ENCODE measurements around the gene OXGR1. TPM values are rescaled to one million over a fixed set of nuclear protein-coding genes. Genes with fewer than 3 reads are reported as not detected.
A peak's percentile ranks its signal among the peaks of the same experiment; 100 is the strongest.

OXGR1 gene
- under 1 TPM in 1 of 2 donors, not detected in 1; 0.27 TPM for total RNA-seq

DNA sequence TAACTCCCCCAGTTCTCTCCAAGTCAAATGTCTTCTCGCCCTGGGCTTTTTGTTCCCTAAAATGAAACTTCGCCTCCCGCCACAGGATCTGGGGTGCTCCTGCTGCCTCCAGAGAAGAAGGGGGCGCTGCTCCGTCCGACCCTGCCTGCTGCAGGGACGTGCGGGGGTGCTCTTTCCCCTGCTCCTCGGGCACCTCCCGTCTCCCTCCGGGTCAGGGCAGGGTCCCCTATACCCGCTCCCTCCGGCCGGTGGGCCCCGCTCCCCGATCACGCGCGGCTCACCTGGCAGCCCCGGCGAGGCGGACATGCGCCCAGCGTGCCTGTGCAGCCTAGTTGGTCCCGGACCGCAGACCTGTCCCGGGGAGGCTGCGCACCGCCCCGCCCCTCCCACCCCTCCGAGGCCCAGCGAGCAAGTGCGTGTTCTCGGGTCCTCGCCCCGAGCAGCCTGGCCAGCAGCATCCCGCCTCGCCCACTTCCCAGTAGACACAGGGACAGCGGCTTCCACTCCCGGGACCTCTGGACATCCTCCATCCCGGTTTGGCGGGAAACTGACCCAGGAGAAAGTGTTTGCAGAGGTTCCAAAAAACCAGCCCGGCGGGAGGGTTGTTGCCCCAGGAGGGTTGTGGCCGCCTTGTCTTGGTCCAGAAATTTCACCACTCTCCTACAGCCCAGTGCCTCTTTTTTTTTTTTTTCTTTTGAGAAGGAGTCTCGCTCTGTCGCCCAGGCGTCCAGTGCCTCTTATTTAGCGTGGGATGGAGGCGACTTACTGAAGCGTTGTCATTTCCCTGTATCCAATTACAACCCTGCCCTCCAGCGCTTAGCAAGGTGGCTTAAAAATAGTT is at the start of gene OXGR1:
Gene OXGR1 (minus strand): TSS at position 460 of the 841 bp plus-strand sequence. CDS start 6,717 bp downstream, outside the sequence.
- intact Hi-C loops (cut with DNase I), result no loop called here
- no peak for DNase-seq (ENCODE audit: low spot score)
- Histone ChIP-seq H3K27ac (no peak within 1 kb of the TSS), H3K4me1 (replicated peaks) (no peaks in the 10 kb centered on the region), H3K9me3 (no peaks in the 10 kb centered on the region), H3K36me3 (no peaks in the 10 kb centered on the region), H3K4me3 (peak within 1 kb of the TSS; percentile 31 to 32), H3K27me3 (replicated peaks; ENCODE audit: insufficient read depth) (no peaks in the 10 kb centered on the region)
- TF ChIP-seq POLR2AphosphoS5 (IDR thresholded peaks at IDR 0.05) (no peak), CTCF (IDR thresholded peaks at IDR 0.05) (no peak), POLR2A (IDR thresholded peaks at IDR 0.05) (no peak)
- 2% methylated on average over 49 of the region's 52 CpGs for WGBS

- 65% methylated on average over 2 of the region's 2 CpGs for WGBS
Observed at GRCh38 chr13:97043302-97043701, 49.0 kb upstream of the OXGR1 start.

GRCh38 chr13:97030705-97031452 is 36.6 kb upstream of the OXGR1 start:
- H3K36me3 ChIP-seq, result no peaks in the 10 kb centered on the region
- no peaks in the 10 kb centered on the region for H3K27me3 ChIP-seq (replicated peaks; ENCODE audit: insufficient read depth)
- intact Hi-C loops (cut with DNase I), result no loop called here
- H3K27ac ChIP-seq, result no peak overlapping the region
- no peak for DNase-seq (ENCODE audit: low spot score)
- 46% methylated on average over 2 of the region's 2 CpGs for WGBS
- no peaks in the 10 kb centered on the region for H3K9me3 ChIP-seq
- no peak overlapping the region for H3K4me3 ChIP-seq
- TF ChIP-seq CTCF (IDR thresholded peaks at IDR 0.05) (peak in 2 of 4 experiments; percentile 6 to 11), POLR2A (IDR thresholded peaks at IDR 0.05) (no peak)
- H3K4me1 ChIP-seq (replicated peaks), result no peaks in the 10 kb centered on the region

More at GRCh38 chr13:97043302-97043701, 49.0 kb upstream of the OXGR1 start:
- H3K4me1 ChIP-seq (replicated peaks), result no peaks in the 10 kb centered on the region
- no peak for TF ChIP-seq POLR2A (IDR thresholded peaks at IDR 0.05)
- TF ChIP-seq CTCF (IDR thresholded peaks at IDR 0.05), result no peak
- TF ChIP-seq POLR2AphosphoS5 (IDR thresholded peaks at IDR 0.05), result no peak
- no peaks in the 10 kb centered on the region for H3K9me3 ChIP-seq
- no peaks in the 10 kb centered on the region for H3K36me3 ChIP-seq
- DNase-seq (ENCODE audit: low spot score), result no peak
- H3K4me3 ChIP-seq, result no peak overlapping the region
- no peak overlapping the region for H3K27ac ChIP-seq
- no peaks in the 10 kb centered on the region for H3K27me3 ChIP-seq (replicated peaks; ENCODE audit: insufficient read depth)
- intact Hi-C loops (cut with DNase I), result no loop called here

DNA sequence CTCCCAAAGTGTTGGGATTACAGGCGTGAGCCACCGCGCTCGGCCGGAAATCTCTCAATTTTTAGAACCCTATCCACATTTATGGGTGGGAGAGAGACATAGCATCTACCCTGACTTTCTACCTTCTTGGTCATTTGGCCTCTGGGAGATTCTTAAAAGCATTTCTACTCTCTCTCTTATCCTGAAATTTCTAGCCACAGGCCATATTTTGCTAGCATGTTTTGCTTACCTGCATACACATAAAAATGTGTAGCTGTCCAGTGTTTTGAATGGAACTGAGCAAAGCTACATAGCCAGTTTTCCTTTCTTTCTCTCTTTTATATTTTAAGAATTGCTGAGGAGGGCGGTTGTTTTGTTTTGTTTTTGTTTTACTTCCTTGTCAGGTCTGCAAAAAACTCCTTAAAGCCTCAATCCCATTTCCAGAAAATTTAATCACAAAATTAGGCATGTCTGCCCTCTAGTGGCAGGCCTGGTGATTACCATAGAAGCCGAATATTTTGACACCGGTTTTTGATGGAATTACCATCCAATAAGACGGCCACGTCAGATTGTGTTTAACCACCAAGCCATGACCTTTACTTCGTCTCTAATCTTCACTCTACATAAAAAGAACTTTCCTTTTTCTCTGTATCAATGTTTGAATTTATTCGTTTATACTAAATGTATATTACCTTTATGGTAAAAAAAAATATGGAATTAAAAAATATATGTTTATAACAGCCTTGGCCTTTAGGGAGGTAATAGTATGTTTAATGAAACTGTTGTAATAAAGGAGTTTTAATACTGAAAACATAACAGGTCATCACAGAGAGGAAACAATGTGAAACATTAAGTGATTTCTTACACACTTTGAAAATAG is 34.4 kb upstream of the OXGR1 start:
- H3K27ac ChIP-seq, result no peak overlapping the region
- no peaks in the 10 kb centered on the region for H3K36me3 ChIP-seq
- 40% methylated on average over 12 of the region's 12 CpGs for WGBS
- intact Hi-C loops (cut with DNase I), result loop anchor here (10.0 kb wide), 1 partner anchor 326 kb away; no protein-coding TSS in a partner anchor
- no peak overlapping the region for H3K4me3 ChIP-seq
- no peaks in the 10 kb centered on the region for H3K4me1 ChIP-seq (replicated peaks)
- no peaks in the 10 kb centered on the region for H3K9me3 ChIP-seq
- no peaks in the 10 kb centered on the region for H3K27me3 ChIP-seq (replicated peaks; ENCODE audit: insufficient read depth)
- peak; percentile 59 to 74 (median 70) for TF ChIP-seq CTCF (IDR thresholded peaks at IDR 0.05)
- no peak for TF ChIP-seq POLR2AphosphoS5 (IDR thresholded peaks at IDR 0.05)
- no peak for TF ChIP-seq POLR2A (IDR thresholded peaks at IDR 0.05)
- peak; percentile 39 for DNase-seq (ENCODE audit: low spot score)
